ENCODE measurements around the gene NELFE.
"Not testable (repeated sequence)": the region's sequence is repeated elsewhere in the genome, so short reads cannot be mapped to it uniquely, and the experiment has no call there.

Gene NELFE

GRCh38 chr6:31932137-31932536, 26.6 kb downstream of the NELFE start:
- H3K4me1 Mint-ChIP-seq (ENCODE audit: low read depth) = peaks cover 52% of the 10 kb centered on the region
- peaks cover 13% of the 10 kb centered on the region for H3K27me3 Mint-ChIP-seq
- H3K27ac Mint-ChIP-seq; H3K4me3 Mint-ChIP-seq; intact Hi-C loops (cut with micrococcal nuclease); H3K9me3 Mint-ChIP-seq: not testable (repeated sequence)
- peaks cover 69% of the 10 kb centered on the region for H3K36me3 Mint-ChIP-seq (ENCODE audit: low read depth)

DNA sequence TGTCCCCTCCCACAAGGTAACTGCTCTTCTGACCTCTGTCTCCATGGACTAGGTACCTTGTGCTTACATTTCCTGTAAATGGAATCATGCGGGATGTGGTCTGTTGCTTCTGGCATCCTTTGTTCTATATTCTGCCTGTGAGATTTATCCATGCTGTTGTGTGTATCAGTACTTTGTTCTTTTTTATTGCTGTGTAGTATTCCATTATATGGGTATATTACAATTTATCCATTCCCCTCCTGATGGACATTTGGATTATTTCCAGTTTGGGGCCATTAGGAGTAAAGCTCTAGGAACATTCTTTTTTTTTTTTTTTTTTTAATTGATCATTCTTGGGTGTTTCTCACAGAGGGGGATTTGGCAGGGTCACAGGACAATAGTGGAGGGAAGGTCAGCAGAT, 27.8 kb downstream of the NELFE start:
- peaks cover 55% of the 10 kb centered on the region for H3K4me1 Mint-ChIP-seq (ENCODE audit: low read depth)
- intact Hi-C loops (cut with micrococcal nuclease) = no loop called here
- H3K4me3 Mint-ChIP-seq = no peak overlapping the region

GRCh38 chr6:31928672-31928939, 30.2 kb downstream of the NELFE start:
- no peaks in the 10 kb centered on the region for H3K9me3 Mint-ChIP-seq
- H3K27me3 Mint-ChIP-seq = peaks cover 7% of the 10 kb centered on the region

More for the DNA sequence above, 27.8 kb downstream of the NELFE start:
- Mint-ChIP-seq H3K27me3 (peaks cover 13% of the 10 kb centered on the region), H3K27ac (no peak overlapping the region), H3K36me3 (ENCODE audit: low read depth) (peaks cover 57% of the 10 kb centered on the region), H3K9me3 (no peaks in the 10 kb centered on the region)

DNA sequence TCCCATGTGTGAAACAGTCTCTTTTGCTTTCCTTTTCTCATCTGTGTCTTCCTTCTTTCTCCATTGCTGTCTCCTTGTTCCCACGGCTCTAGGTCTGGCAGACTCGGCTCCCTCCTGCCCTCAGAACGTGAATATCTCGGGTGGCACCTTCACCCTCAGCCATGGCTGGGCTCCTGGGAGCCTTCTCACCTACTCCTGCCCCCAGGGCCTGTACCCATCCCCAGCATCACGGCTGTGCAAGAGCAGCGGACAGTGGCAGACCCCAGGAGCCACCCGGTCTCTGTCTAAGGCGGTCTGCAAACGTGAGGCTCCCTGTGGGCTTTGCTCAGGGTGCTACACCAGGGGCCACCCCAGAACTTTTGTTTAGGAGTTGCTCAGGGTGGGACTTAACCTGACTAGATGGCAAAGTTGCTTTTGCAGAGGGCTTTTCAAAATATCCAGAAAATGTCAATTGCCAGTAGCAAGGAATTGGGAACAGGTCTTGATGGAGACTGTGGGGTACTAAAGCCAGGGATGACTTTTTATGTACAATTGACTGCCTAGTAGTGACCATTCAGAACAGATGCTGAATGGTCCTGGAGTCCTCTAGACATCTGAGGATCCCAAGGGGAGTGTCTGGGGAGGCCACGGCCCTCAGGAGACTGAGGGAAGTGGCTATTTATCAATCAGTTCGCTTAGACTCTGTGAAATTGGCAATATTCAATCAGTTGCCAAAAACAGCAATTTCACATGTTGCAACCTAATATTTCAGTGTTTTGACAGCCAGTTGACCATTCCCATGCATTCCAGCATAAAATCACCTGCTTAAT, 30.7 kb downstream of the NELFE start:
- Mint-ChIP-seq H3K9me3 (no peaks in the 10 kb centered on the region), H3K4me3 (peak overlapping the region; percentile 90), H3K27ac (peak overlapping the region; percentile 93), H3K27me3 (peaks cover 3% of the 10 kb centered on the region), H3K36me3 (ENCODE audit: low read depth) (peaks cover 28% of the 10 kb centered on the region), H3K4me1 (ENCODE audit: low read depth) (peaks cover 47% of the 10 kb centered on the region)
- intact Hi-C loops (cut with micrococcal nuclease) = no loop called here

More at GRCh38 chr6:31928672-31928939, 30.2 kb downstream of the NELFE start:
- Mint-ChIP-seq H3K36me3 (ENCODE audit: low read depth) (peaks cover 33% of the 10 kb centered on the region), H3K4me3 (peak overlapping the region; percentile 90), H3K4me1 (ENCODE audit: low read depth) (peaks cover 48% of the 10 kb centered on the region), H3K27ac (peak overlapping the region; percentile 69)
- intact Hi-C loops (cut with micrococcal nuclease) = no loop called here

DNA sequence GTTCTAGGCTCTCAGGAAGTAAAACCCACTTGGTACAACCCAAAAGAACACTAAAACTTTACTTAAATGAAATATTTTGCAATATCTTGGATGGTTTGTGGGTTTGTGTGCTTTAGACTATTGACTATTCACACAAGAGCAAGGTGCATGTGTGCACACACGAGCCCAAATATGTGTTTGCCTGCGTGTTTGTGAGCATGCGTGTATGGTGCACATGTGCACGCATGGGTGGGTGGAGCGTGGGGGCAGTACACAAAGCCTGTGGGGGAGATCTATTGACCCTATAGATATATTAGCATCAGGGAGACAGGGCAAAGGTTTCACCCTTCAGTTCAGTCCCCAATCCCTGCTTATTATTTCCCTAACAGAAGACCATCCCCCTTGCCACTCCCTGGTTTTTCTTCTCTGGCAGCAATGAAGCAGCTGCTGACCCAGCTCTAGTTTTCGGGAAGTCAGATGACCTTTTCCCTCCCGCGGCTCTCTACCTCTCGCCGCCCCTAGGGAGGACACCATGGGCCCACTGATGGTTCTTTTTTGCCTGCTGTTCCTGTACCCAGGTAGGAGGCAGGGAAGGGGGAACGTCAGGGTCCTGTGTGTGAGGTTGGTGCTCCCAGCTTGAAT, 31.4 kb downstream of the NELFE start, which contains the start of gene C2:
Gene C2 (plus strand): TSS at position 476 of the 621 bp plus-strand sequence. CDS start 36 bp downstream, at position 512.
- H3K27me3 Mint-ChIP-seq = no peaks in the 10 kb centered on the region
- intact Hi-C loops (cut with micrococcal nuclease) = no loop called here
- no peaks in the 10 kb centered on the region for H3K9me3 Mint-ChIP-seq
- peak within 1 kb of the TSS; percentile 93 for H3K27ac Mint-ChIP-seq
- H3K36me3 Mint-ChIP-seq (ENCODE audit: low read depth) = peaks cover 21% of the 10 kb centered on the region
- peaks cover 54% of the 10 kb centered on the region for H3K4me1 Mint-ChIP-seq (ENCODE audit: low read depth)
- peak within 1 kb of the TSS; percentile 90 for H3K4me3 Mint-ChIP-seq

DNA sequence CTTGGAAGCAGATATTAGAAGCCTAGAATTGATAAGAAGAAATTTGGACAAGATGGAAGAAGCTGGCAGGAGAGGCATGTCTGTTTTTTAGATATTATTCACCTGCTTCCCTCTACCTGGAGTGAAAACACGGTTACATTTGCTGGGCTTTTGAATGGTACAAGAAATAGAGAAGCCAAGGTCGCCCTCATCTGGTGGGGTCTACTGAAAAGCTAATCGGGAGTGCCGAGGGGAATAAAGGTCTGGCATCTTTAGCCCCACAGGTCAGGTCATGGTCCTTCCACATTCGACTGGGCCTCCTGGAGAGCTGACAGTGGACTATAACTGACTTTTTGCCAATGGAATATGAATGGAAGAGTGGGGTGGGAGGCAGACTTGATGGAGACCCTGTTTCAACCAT, 35.8 kb downstream of the NELFE start:
- Mint-ChIP-seq H3K36me3 (ENCODE audit: low read depth) (peaks cover 5% of the 10 kb centered on the region), H3K4me1 (ENCODE audit: low read depth) (peaks cover 66% of the 10 kb centered on the region), H3K9me3 (no peaks in the 10 kb centered on the region), H3K27me3 (no peaks in the 10 kb centered on the region), H3K4me3 (no peak overlapping the region), H3K27ac (no peak overlapping the region)
- intact Hi-C loops (cut with micrococcal nuclease) = no loop called here

GRCh38 chr6:31920811-31921210, 38.0 kb downstream of the NELFE start:
- Mint-ChIP-seq H3K9me3 (no peaks in the 10 kb centered on the region), H3K27ac (peak overlapping the region; percentile 90)

DNA sequence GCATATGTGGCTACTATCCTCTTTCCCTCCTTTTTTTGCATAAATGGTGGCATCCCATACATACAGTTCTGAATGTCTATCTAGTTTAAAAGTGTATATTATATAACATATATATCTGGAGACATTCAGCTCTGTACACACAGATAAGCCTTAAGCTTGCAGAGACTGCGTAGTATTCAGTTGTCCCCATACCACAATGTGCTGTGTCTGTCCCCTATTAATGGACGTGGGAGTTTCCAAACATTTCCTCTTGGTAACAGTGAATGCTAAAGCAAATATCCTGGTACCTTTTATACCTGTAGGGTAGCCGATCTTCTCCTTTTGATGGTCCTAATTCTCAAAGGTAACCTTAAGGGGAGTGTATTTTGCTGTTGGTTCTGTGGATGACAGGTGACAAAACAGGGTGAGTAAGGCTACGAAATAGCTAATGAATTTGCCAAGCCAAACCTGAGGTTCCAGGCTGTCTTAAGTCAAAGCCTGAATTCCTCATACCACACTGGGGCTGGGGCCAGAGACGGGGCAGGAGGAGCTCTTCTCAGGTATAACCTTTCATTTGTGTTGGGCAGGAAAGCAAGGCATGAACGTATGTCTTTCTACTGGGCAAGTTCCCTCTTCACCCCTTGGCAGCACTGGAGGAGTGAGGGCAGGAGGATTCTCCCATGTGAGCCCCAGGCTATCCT, 39.0 kb downstream of the NELFE start:
- peaks cover 59% of the 10 kb centered on the region for H3K4me1 Mint-ChIP-seq (ENCODE audit: low read depth)
- H3K4me3 Mint-ChIP-seq = no peak overlapping the region
- intact Hi-C loops (cut with micrococcal nuclease) = no loop called here
- no peaks in the 10 kb centered on the region for H3K9me3 Mint-ChIP-seq
- no peaks in the 10 kb centered on the region for H3K36me3 Mint-ChIP-seq (ENCODE audit: low read depth)
- H3K27ac Mint-ChIP-seq = peak overlapping the region; percentile 90
- no peaks in the 10 kb centered on the region for H3K27me3 Mint-ChIP-seq

More at GRCh38 chr6:31920811-31921210, 38.0 kb downstream of the NELFE start:
- Mint-ChIP-seq H3K27me3 (no peaks in the 10 kb centered on the region), H3K4me1 (ENCODE audit: low read depth) (peaks cover 57% of the 10 kb centered on the region), H3K4me3 (peak overlapping the region; percentile 1), H3K36me3 (ENCODE audit: low read depth) (no peaks in the 10 kb centered on the region)
- intact Hi-C loops (cut with micrococcal nuclease) = no loop called here

- Mint-ChIP-seq H3K4me3 (peak overlapping the region; percentile 13), H3K27ac (peak overlapping the region; percentile 43), H3K36me3 (ENCODE audit: low read depth) (no peaks in the 10 kb centered on the region), H3K27me3 (no peaks in the 10 kb centered on the region), H3K9me3 (no peaks in the 10 kb centered on the region), H3K4me1 (ENCODE audit: low read depth) (peaks cover 59% of the 10 kb centered on the region)
- intact Hi-C loops (cut with micrococcal nuclease) = no loop called here
Measured at GRCh38 chr6:31918069-31918720, 40.6 kb downstream of the NELFE start.

DNA sequence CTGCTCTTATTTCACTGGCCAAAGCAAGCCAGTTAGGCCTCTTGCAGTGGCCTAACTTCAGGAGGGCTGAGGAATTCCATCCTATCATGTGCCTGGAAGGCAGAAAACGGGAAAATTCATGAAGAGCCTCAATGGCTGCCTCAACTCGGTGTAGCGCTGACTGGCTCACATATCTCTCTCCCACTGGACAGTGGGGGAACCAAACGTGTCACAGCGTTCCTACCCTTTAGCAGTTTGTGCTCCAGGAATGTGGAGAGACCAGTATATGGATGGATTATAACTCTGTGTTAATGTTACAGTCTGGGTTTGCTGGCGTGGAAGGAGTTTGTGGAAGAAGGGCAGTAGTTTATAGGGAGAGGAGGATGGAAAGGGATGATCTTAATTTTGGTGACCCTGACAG, 43.0 kb downstream of the NELFE start:
- intact Hi-C loops (cut with micrococcal nuclease) = no loop called here
- H3K4me3 Mint-ChIP-seq = no peak overlapping the region
- H3K4me1 Mint-ChIP-seq (ENCODE audit: low read depth) = peaks cover 47% of the 10 kb centered on the region
- no peaks in the 10 kb centered on the region for H3K9me3 Mint-ChIP-seq
- peak overlapping the region; percentile 10 for H3K27ac Mint-ChIP-seq
- H3K27me3 Mint-ChIP-seq = no peaks in the 10 kb centered on the region
- no peaks in the 10 kb centered on the region for H3K36me3 Mint-ChIP-seq (ENCODE audit: low read depth)

DNA sequence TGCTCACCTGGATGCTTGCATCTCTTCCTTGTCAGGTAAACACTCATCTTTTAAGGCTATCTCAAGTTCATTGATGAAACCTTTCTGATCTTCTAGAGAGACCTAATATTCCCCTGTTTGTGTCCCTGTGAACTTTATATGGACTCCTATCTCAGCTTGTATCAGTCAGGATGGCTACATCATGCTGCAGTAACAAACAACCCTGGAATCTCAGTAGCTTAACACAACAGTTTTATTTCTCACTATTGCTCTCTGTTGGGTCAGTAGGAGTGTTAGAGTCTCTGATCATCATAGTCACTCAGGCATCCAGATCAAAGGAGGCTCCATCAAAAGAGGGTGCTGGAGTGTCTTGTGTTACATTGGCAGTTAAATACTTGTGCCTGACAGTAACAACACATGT, 43.4 kb downstream of the NELFE start:
- H3K36me3 Mint-ChIP-seq (ENCODE audit: low read depth) = no peaks in the 10 kb centered on the region
- intact Hi-C loops (cut with micrococcal nuclease) = no loop called here
- no peak overlapping the region for H3K4me3 Mint-ChIP-seq
- no peaks in the 10 kb centered on the region for H3K27me3 Mint-ChIP-seq
- H3K27ac Mint-ChIP-seq = peak overlapping the region; percentile 4
- no peaks in the 10 kb centered on the region for H3K9me3 Mint-ChIP-seq
- peaks cover 44% of the 10 kb centered on the region for H3K4me1 Mint-ChIP-seq (ENCODE audit: low read depth)

- peak overlapping the region; percentile 33 for H3K27ac Mint-ChIP-seq
- no peaks in the 10 kb centered on the region for H3K9me3 Mint-ChIP-seq
- no peaks in the 10 kb centered on the region for H3K36me3 Mint-ChIP-seq (ENCODE audit: low read depth)
- peaks cover 41% of the 10 kb centered on the region for H3K4me1 Mint-ChIP-seq (ENCODE audit: low read depth)
- intact Hi-C loops (cut with micrococcal nuclease) = no loop called here
- H3K4me3 Mint-ChIP-seq = no peak overlapping the region
- no peaks in the 10 kb centered on the region for H3K27me3 Mint-ChIP-seq
Measured at GRCh38 chr6:31911826-31912585, 46.8 kb downstream of the NELFE start.

- H3K36me3 Mint-ChIP-seq (ENCODE audit: low read depth); H3K4me3 Mint-ChIP-seq; intact Hi-C loops (cut with micrococcal nuclease); H3K27me3 Mint-ChIP-seq; H3K9me3 Mint-ChIP-seq: not testable (repeated sequence)
- Mint-ChIP-seq H3K4me1 (ENCODE audit: low read depth) (peaks cover 40% of the 10 kb centered on the region), H3K27ac (peak overlapping the region; percentile 25)
Measured at GRCh38 chr6:31909298-31909697, 49.5 kb downstream of the NELFE start.
